IMR-90 (cell line): ENCODE data around the gene ENOX1. TPM values are rescaled to one million over a fixed set of nuclear protein-coding genes. Genes with fewer than 3 reads are reported as not detected.

Experiments used
- microRNA-seq, 2 experiments: library from miRNA; stranded (forward) in 1 of 2; unstranded in 1 of 2; fragments of 10-50 nt in 1 of 2; fragments of <30 nt in 1 of 2; gene quantifications in 1 of 2; microRNA quantifications in 1 of 2; one replicate each; pipeline versions ENCODE3 to v1.1.0; 2013 to 2020; ENCODE audit not compliant: insufficient read depth in 1 of 2, insufficient read length in 1 of 2, unreplicated experiment in 1 of 2
- polyA plus RNA-seq, 3 experiments: library from polyadenylated mRNA; depleted of rRNA; stranded (reverse); fragments of >200 nt; gene quantifications; 2 replicates each; pipeline ENCODE4 v1.2.3, GENCODE V29; 2012; ENCODE audit warnings: low replicate concordance in 1 of 3
- small RNA-seq, 5 experiments: library from RNA; depleted of rRNA; stranded (forward); fragments of <200 nt; gene quantifications; one replicate each; pipeline ENCODE3, GENCODE V24; 2012
- total RNA-seq: library from RNA; depleted of rRNA; stranded (reverse); fragments of >200 nt; gene quantifications from 2 replicates; pipeline ENCODE4 v1.2.3, GENCODE V29; 2012; rRNA removed

Gene ENOX1
- total and polyA plus RNA-seq, 2 of the 4 experiments (the other 2 are of a cell fraction) = 0.99 to 1.3 TPM

Small RNAs within 50 kb of the gene (microRNA-seq; reads per million reads assigned to microRNA genes)
- not detected for gene AL162713.1 (ENCODE audit: insufficient read depth, insufficient read length)

Small RNAs within 50 kb of the gene (small RNA-seq; reads per million reads assigned to genes)
- gene AL162713.1 = 0 reads per million in 5 experiments

Other genes with a start within 250 kb of the ENOX1 start
- 0.72 and 1.9 TPM in 2 replicates for gene CCDC122, start 92.8 kb upstream of the ENOX1 start, total RNA-seq
- 0.27 and 0.70 TPM in 2 replicates for gene CCDC122, start 92.8 kb upstream of the ENOX1 start, polyA plus RNA-seq (2012; rRNA removed)
- 4.4 and 4.7 TPM in 2 replicates for gene LACC1, start 92.9 kb upstream of the ENOX1 start, total RNA-seq
- gene LACC1, start 92.9 kb upstream of the ENOX1 start, polyA plus RNA-seq (2012; rRNA removed) = 1.5 and 3.2 TPM in 2 replicates